ENCODE data around the gene DDX1. TPM values are rescaled to one million over a fixed set of nuclear protein-coding genes. Genes with fewer than 3 reads are reported as not detected.

The DDX1 gene
- total and polyA plus RNA-seq, 9 of the 15 experiments (the other 6 are each of a cell fraction or from before 2014, with no cell fraction given): 116 to 277 (median 232) TPM

DNA sequence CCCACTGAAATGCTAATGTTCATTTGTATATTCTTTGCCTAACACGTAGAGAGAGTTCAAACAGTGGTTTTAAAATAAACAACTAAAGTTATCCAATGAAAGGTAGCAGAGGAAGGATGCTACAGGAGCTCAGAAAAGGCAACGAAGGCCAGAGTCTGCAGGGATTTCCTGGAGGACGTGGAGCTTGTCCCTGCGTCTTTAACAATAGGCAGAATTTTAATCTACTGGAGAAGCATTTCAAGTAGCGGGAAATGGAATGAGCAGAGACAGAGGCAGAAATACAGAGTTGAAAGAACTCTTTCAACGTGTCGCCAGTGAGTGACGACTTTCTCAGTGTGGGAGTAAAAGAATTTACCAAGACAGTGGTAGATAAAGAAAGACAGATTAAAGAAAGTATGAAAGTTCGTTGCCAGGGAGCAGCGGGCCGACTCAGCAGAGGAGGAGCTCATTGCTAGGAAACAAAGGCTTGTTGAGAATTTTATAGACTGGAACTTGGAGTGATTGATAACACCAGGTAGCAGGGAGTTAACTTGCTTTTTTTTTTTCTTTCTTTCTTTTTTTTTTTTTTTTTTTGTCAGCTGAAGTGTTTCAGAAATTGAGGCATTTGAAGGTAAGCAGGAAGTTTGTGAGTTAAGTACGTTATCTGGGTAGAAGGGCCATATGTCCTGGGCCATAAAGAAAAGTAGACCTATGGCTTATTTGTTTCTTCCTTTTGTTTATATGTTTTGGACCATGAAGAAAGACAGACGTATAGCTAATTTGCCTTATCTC lies 29.9 kb upstream of the DDX1 start (continued):
- TF ChIP-seq, protein P1, sequence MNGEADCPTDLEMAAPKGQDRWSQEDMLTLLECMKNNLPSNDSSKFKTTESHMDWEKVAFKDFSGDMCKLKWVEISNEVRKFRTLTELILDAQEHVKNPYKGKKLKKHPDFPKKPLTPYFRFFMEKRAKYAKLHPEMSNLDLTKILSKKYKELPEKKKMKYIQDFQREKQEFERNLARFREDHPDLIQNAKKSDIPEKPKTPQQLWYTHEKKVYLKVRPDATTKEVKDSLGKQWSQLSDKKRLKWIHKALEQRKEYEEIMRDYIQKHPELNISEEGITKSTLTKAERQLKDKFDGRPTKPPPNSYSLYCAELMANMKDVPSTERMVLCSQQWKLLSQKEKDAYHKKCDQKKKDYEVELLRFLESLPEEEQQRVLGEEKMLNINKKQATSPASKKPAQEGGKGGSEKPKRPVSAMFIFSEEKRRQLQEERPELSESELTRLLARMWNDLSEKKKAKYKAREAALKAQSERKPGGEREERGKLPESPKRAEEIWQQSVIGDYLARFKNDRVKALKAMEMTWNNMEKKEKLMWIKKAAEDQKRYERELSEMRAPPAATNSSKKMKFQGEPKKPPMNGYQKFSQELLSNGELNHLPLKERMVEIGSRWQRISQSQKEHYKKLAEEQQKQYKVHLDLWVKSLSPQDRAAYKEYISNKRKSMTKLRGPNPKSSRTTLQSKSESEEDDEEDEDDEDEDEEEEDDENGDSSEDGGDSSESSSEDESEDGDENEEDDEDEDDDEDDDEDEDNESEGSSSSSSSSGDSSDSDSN (IDR thresholded peaks at IDR 0.05; ENCODE audit: borderline replicate concordance in 1 of 2, low read depth in 2 of 2, low read length in 2 of 2): peak in 1 of 2 experiments; percentile 27; a peak in 1 of 4 replicates
- TF ChIP-seq ZNF444 (CRISPR knock-in tag; IDR thresholded peaks at IDR 0.05) (no peak), PHF8 (IDR thresholded peaks at IDR 0.05; ENCODE audit: borderline replicate concordance, low read length) (no peak), SMARCA4 (IDR thresholded peaks at IDR 0.05) (peak; percentile 74), ZNF668 (CRISPR knock-in tag; IDR thresholded peaks at IDR 0.05) (no peak), NR1H2 (CRISPR knock-in tag; IDR thresholded peaks at IDR 0.05) (no peak), HMGN3 (IDR thresholded peaks at IDR 0.05; ENCODE audit: borderline replicate concordance, extremely low read depth, insufficient read length, low read depth, low read length) (no peak), ZNF436 (CRISPR knock-in tag; IDR thresholded peaks at IDR 0.05) (no peak), CHD2 (IDR thresholded peaks at IDR 0.05; ENCODE audit: low read depth, low read length) (no peak), ADNP (tag; IDR thresholded peaks at IDR 0.05) (no peak), NFE2 (IDR thresholded peaks at IDR 0.05; ENCODE audit: low read depth) (no peak), CREB1 (IDR thresholded peaks at IDR 0.05) (peak; percentile 90), CREB1 (CRISPR knock-in tag; IDR thresholded peaks at IDR 0.05) (no peak), ZNF431 (CRISPR knock-in tag; IDR thresholded peaks at IDR 0.05) (no peak), SPI1 (IDR thresholded peaks at IDR 0.05; ENCODE audit: borderline replicate concordance, low read depth, low read length) (no peak), STAT5B (CRISPR knock-in tag; IDR thresholded peaks at IDR 0.05) (no peak)
- TF ChIP-seq, protein P2, sequence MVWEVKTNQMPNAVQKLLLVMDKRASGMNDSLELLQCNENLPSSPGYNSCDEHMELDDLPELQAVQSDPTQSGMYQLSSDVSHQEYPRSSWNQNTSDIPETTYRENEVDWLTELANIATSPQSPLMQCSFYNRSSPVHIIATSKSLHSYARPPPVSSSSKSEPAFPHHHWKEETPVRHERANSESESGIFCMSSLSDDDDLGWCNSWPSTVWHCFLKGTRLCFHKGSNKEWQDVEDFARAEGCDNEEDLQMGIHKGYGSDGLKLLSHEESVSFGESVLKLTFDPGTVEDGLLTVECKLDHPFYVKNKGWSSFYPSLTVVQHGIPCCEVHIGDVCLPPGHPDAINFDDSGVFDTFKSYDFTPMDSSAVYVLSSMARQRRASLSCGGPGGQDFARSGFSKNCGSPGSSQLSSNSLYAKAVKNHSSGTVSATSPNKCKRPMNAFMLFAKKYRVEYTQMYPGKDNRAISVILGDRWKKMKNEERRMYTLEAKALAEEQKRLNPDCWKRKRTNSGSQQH (CRISPR knock-in tag; IDR thresholded peaks at IDR 0.05): no peak
- TF ChIP-seq, protein P3, sequence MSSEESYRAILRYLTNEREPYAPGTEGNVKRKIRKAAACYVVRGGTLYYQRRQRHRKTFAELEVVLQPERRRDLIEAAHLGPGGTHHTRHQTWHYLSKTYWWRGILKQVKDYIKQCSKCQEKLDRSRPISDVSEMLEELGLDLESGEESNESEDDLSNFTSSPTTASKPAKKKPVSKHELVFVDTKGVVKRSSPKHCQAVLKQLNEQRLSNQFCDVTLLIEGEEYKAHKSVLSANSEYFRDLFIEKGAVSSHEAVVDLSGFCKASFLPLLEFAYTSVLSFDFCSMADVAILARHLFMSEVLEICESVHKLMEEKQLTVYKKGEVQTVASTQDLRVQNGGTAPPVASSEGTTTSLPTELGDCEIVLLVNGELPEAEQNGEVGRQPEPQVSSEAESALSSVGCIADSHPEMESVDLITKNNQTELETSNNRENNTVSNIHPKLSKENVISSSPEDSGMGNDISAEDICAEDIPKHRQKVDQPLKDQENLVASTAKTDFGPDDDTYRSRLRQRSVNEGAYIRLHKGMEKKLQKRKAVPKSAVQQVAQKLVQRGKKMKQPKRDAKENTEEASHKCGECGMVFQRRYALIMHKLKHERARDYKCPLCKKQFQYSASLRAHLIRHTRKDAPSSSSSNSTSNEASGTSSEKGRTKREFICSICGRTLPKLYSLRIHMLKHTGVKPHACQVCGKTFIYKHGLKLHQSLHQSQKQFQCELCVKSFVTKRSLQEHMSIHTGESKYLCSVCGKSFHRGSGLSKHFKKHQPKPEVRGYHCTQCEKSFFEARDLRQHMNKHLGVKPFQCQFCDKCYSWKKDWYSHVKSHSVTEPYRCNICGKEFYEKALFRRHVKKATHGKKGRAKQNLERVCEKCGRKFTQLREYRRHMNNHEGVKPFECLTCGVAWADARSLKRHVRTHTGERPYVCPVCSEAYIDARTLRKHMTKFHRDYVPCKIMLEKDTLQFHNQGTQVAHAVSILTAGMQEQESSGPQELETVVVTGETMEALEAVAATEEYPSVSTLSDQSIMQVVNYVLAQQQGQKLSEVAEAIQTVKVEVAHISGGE (CRISPR knock-in tag; IDR thresholded peaks at IDR 0.05): no peak
- TF ChIP-seq, protein P4, sequence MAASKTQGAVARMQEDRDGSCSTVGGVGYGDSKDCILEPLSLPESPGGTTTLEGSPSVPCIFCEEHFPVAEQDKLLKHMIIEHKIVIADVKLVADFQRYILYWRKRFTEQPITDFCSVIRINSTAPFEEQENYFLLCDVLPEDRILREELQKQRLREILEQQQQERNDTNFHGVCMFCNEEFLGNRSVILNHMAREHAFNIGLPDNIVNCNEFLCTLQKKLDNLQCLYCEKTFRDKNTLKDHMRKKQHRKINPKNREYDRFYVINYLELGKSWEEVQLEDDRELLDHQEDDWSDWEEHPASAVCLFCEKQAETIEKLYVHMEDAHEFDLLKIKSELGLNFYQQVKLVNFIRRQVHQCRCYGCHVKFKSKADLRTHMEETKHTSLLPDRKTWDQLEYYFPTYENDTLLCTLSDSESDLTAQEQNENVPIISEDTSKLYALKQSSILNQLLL (CRISPR knock-in tag; IDR thresholded peaks at IDR 0.05; ENCODE audit: borderline replicate concordance): no peak

Measured in K562 (cell line).